Panc1 (cell line): ENCODE data around the gene LGALS1. TPM values are rescaled to one million over a fixed set of nuclear protein-coding genes. Genes with fewer than 3 reads are reported as not detected.

Source experiments
- ATAC-seq: fragments of 200-7000 bp; cut with Tn5 transposase; 2 replicates; pipeline ENCODE4 v1.9.1; 2020; ENCODE audit warnings: mild to moderate bottlenecking, moderate library complexity
- BruUV-seq: library from RNA; stranded (reverse); fragments of 400-500 nt; replicated peaks from 2 replicates; lab custom pipeline; 2021; lab: Mats Ljungman, UMichigan
- CTCF ChIA-PET: fragments of 300-600 bp; sonication (Branson Sonifier 250); formaldehyde crosslinking; loops from one replicate; lab custom pipeline; 2022; ENCODE audit warnings: antibody characterized with exemption; lab: Charles Lee
- POLR2A ChIA-PET: fragments of 300-600 bp; sonication (Branson Sonifier 250); formaldehyde crosslinking; loops from one replicate; lab custom pipeline; 2022; ENCODE audit warnings: antibody characterized with exemption; lab: Charles Lee
- DNase-seq: peaks from one replicate; pipeline ENCODE4 v3.0.0-alpha.2; 2010; ENCODE audit warnings: low read depth, low spot score
- H3K27ac ChIP-seq: 2 replicates; pipeline ENCODE4 v1.5.1; 2011; ENCODE audit warnings: mild to moderate bottlenecking, low read length, inconsistent platforms
- H3K27me3 ChIP-seq: fragments of 200-500 bp; sonication (Bioruptor generic); 2 replicates; pipeline ENCODE4 v1.6.0; 2014; ENCODE audit warnings: low read length, inconsistent platforms; ENCODE audit not compliant: control insufficient read depth, insufficient read depth
- H3K36me3 ChIP-seq: fragments of 200-500 bp; sonication (Bioruptor generic); 2 replicates; pipeline ENCODE4 v1.5.1; 2014; ENCODE audit warnings: inconsistent platforms, mild to moderate bottlenecking, low read length, moderate library complexity; ENCODE audit not compliant: control insufficient read depth, insufficient read depth
- H3K4me1 ChIP-seq: 2 replicates; pipeline ENCODE4 v1.5.1; 2011; ENCODE audit warnings: inconsistent platforms, mild to moderate bottlenecking, low read length, moderate library complexity; ENCODE audit not compliant: control insufficient read depth, insufficient read depth
- H3K4me3 ChIP-seq, 2 experiments: 2 replicates each; pipeline ENCODE4 v1.5.1; 2011 to 2012; ENCODE audit warnings: low read depth in 2 of 2, low read length in 2 of 2, mild to moderate bottlenecking in 2 of 2, inconsistent platforms in 1 of 2, moderate library complexity in 1 of 2
- H3K9me3 ChIP-seq: fragments of 200-500 bp; sonication (Bioruptor generic); 2 replicates; pipeline ENCODE4 v1.5.1; 2014; ENCODE audit warnings: low read depth, mild to moderate bottlenecking, inconsistent platforms, low read length, moderate library complexity; ENCODE audit not compliant: control insufficient read depth, insufficient read depth
- CTCF ChIP-seq: fragments of 450-650 bp; IDR thresholded peaks from 2 replicates; pipeline ENCODE4 v1.5.1; 2017; ENCODE audit warnings: mild to moderate bottlenecking
- POLR2AphosphoS5 ChIP-seq: IDR thresholded peaks from 2 replicates; pipeline ENCODE4 v1.6.1; 2012; ENCODE audit warnings: mild to moderate bottlenecking, low read depth, low read length, moderate library complexity
- REST ChIP-seq, 2 experiments: IDR thresholded peaks; 2 replicates each; pipeline ENCODE4 v1.6.1; 2011 to 2012; ENCODE audit warnings: low read depth in 2 of 2, control low read depth in 1 of 2, low read length in 1 of 2, mild to moderate bottlenecking in 1 of 2, moderate library complexity in 1 of 2; ENCODE audit not compliant: insufficient read depth in 1 of 2
- SIN3A ChIP-seq: IDR thresholded peaks from 2 replicates; pipeline ENCODE4 v1.6.1; 2012; ENCODE audit warnings: low read depth, mild to moderate bottlenecking, low read length, moderate library complexity, borderline replicate concordance; ENCODE audit not compliant: insufficient read depth
- TCF7L2 ChIP-seq: IDR thresholded peaks from 2 replicates; pipeline ENCODE4 v1.6.1; 2011; ENCODE audit warnings: mild to moderate bottlenecking, low read depth, low read length, inconsistent platforms
- in situ Hi-C: cut with HindIII; loops from 2 replicates; pipeline ENCODE4 v1.10.0; 2016; ENCODE audit warnings: low sequenced_read_pairs, low pct_unique_long_range_greater_than_20kb
- intact Hi-C: fragments of 100-400 bp; cut with micrococcal nuclease; formaldehyde crosslinking; loops from one replicate; pipeline ENCODE4 v1.10.0; 2022; ENCODE audit not compliant: unreplicated experiment
- total RNA-seq: library from RNA; stranded (reverse); gene quantifications from one replicate; pipeline ENCODE4 v1.2.1, GENCODE V29; 2021; ENCODE audit not compliant: unreplicated experiment

LGALS1 gene
- total RNA-seq, 1 experiment from 2014 or later, result 1,518 TPM

- DNase-seq, result peak; percentile 58
- in situ Hi-C loops (no loop called here), intact Hi-C loops (loop anchor here (2.0 kb wide), 1 partner anchor 39 kb away; no protein-coding TSS in a partner anchor)
- no peak overlapping the region for H3K4me3 ChIP-seq
- no TSS peak for BruUV-seq
- CTCF ChIA-PET, result interaction anchor here (0.7 to 2.7 kb wide), 6 partner anchors 8 to 38 kb away, joined by 3 to 13 read pairs (median 7); partner anchors contain the start of gene PDXP
- H3K27ac ChIP-seq, result peak overlapping the region; percentile 59
- POLR2A ChIA-PET, result interaction anchor here (0.6 kb wide), 2 partner anchors 256 to 264 kb away, joined by 6 to 10 read pairs; no protein-coding TSS in a partner anchor
- H3K27me3 ChIP-seq, result no peaks in the 10 kb centered on the region
- H3K36me3 ChIP-seq, result no peaks in the 10 kb centered on the region
- peaks cover 32% of the 10 kb centered on the region for H3K4me1 ChIP-seq
- TF ChIP-seq REST (IDR thresholded peaks at IDR 0.05; ENCODE audit: insufficient read depth in 1 of 2, low read depth in 2 of 2, low read length in 1 of 2) (no peak), POLR2AphosphoS5 (no peak), CTCF (peak; percentile 91), SIN3A (no peak), TCF7L2 (no peak)
- ATAC-seq, result peak; percentile 71
- no peaks in the 10 kb centered on the region for H3K9me3 ChIP-seq
These were observed 6.2 kb downstream of the LGALS1 start for GRCh38 chr22:37681556-37682049.

GRCh38 chr22:37684803-37685615 lies 9.6 kb downstream of the LGALS1 start:
- in situ Hi-C loops, result no loop called here
- intact Hi-C loops, result no loop called here

More at GRCh38 chr22:37684803-37685615, 9.6 kb downstream of the LGALS1 start:
- ATAC-seq (no peak), DNase-seq (no peak)
- peaks cover 2% of the 10 kb centered on the region; the same call in 1 of the 2 replicates for H3K36me3 ChIP-seq
- CTCF ChIA-PET, result interaction anchor here (0.6 kb wide), 1 partner anchor 51 kb away, joined by 3 read pairs; no protein-coding TSS in a partner anchor
- no peak overlapping the region for H3K27ac ChIP-seq
- H3K4me3 ChIP-seq, result no peak overlapping the region
- no peaks in the 10 kb centered on the region for H3K9me3 ChIP-seq
- peaks cover 13% of the 10 kb centered on the region for H3K4me1 ChIP-seq
- no peaks in the 10 kb centered on the region for H3K27me3 ChIP-seq
- POLR2A ChIA-PET, result interaction anchor here (0.7 to 0.8 kb wide), 2 partner anchors 40 to 43 kb away, joined by 3 to 4 read pairs; no protein-coding TSS in a partner anchor
- TF ChIP-seq TCF7L2 (no peak), POLR2AphosphoS5 (no peak), SIN3A (no peak), CTCF (no peak), REST (IDR thresholded peaks at IDR 0.05; ENCODE audit: insufficient read depth in 1 of 2, low read depth in 2 of 2, low read length in 1 of 2) (no peak)
- no TSS peak for BruUV-seq
